NCI-H2029 treated with DMSO at 0.1 percent for 48 hours (cell line): ENCODE data around the gene PPP2R2D.
"Not testable (repeated sequence)": the region's sequence is repeated elsewhere in the genome, so short reads cannot be mapped to it uniquely, and the experiment has no call there.

Source experiments
- DNase-seq: peaks from one replicate; lab custom pipeline; 2025; lab: John Stamatoyannopoulos, UW

PPP2R2D gene

DNA sequence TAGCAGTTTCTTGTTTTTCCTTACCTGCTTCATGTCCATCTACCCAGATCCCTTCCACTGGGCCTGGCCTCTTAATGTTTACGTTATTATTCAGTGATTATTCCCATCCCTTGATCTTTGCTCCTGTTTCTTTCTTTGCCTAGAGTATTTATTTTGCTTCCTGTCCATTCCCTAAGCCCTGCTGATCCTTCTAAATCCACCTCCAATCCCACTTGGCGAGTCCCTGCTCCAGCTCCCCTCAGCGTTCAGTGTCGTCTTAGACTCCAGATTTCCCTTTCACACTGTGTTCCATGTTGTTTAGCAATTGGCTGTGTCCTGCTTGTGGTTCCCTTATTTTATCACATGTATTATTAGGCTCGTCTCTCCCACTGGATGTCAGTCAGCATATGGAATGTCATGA is 7.3 kb downstream of the PPP2R2D start:
- no peak for DNase-seq

DNA sequence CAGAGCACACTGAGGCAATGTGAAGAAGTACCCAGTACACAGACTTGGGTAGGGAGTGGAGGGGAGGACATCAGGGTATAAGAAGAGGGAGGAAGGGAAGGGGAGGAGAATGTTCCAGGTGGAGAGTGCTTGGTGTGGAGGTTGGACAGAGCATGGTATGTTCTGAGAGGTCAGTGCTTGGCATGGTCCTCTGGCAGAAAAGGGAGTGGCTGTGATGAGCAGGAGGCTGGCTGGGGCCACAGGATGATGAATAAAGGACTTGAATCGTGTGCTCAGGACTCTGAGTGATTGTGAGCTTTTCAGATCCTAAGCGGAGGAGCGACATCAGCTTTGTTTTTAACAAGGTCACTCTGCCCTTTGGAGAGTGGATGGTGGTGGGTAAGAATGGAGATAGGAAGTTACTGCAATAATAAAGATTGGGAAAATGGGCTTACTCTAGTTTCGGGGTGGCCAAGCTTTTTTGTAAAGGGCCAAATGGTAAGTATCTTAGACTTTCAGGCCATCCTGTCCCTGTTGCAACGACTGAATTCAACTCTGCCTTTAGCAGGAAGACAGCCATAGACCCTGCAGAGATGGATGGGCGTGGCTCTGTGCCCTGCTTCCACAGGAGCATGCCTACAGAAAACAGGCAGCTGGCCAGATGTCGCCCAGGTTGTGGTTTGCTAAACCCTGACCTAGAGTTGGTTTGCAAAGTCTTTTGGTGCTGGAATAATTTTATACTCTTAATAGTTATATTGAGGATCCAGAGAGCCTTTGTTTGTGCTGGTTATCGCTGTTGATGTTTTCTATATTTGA is 8.4 kb downstream of the PPP2R2D start:
- no peak for DNase-seq

DNA sequence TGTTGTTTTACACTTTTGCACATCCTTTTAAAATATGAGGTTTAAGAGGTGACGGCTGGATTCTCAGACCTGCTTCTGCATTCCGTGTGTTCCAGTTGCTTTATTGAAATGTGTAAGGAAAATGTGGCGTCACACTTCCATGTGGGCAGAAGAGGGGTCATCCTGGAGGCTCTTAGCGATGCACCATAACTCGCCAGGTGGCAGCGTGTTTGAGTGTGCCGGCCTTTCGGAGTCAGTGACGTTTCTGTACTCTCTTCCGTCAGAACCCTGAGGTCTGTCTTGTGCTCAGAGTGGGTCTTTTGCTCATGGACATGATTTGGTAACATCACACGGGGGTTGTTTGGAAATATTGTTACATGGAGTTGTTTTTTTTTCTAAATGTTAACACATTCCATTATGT is 9.1 kb downstream of the PPP2R2D start:
- no peak for DNase-seq

DNA sequence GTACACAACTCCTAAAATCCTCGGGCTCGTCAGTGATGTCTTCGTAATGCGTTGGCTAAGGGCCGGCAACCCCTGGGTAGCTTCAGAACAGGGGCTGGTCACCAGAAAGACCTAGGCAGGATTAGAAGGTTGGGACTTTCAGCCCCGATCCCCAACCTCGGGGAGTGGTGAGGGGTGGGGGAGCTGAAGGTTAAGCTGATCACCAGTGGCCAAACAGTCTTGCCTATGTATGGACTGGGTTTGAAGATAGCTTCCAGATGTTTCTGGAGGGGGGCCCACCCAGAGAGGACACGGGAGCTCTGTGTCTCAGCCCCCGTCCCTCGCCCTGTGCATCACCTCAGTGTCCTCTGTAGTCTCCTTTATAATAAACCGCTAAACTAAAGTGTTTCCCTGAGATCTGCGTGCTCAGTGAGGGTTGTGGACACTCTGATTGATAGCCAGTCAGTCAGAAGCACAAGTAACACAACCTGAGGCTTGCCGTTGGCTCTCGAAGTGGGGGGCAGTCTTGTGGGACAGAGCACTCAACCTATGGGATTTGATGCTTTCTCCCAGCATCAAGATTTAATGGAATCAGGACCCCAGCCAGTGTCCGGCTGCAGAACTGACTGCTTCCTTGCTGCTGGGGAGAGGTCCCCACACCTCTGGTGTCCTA is 10.0 kb downstream of the PPP2R2D start:
- DNase-seq = no peak

DNA sequence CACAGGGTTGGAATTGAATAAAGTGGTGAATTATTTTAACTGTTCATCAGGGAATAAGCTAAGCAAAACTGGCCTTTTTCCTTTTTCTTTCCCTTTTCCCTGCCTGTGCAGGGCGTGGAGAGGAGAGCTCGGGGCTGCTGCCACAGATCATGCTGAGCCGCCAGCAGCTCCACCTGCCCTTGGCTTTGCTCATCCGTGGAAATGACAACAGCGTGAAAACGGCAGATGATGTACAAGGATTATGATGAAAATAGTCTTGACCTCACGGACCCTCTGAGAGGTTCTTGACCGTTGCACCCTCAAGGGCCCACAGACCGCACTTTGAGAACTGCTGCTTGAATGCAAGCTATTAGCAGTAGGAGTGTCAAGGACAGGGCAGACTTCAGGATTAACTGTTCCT is 10.6 kb downstream of the PPP2R2D start:
- no peak for DNase-seq

DNA sequence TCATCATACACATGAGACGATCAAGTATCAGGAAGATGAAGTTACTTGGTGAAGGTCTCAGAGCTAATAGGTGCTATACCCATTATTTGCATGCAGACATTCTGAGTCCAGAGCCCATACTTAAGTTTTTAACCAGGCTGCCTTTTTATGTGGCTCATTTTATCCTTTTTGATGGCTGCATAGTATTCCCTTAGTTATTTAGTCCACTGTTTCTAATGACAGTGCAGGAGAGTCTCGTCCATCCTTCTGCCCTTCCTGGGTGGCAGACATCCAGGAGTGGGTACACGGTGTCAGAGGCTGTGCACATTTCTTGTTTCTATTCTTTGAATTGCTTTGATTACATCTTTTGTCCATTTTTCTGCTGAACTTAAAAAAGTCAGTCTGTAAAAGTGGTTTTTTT is 11.8 kb downstream of the PPP2R2D start:
- DNase-seq = no peak

DNA sequence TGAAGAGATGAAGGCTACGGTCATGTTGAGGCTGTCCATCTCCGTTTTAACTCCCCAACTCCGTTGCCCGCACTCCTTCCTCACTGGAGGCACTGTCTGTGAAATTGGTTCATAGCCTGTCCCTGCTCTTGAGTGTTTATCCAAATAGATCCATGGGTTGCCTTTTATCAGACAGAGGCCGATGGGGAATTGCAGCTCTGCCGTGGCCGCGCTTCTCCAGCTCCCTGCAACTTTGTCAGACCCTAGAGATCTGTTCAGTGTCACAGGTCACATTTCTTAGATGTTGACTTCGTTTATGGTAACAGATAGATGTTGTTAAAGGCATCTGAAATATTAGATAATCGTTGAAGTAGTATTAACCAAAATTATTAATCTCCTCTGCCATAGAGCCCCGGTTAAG is 14.7 kb downstream of the PPP2R2D start:
- no peak for DNase-seq

DNA sequence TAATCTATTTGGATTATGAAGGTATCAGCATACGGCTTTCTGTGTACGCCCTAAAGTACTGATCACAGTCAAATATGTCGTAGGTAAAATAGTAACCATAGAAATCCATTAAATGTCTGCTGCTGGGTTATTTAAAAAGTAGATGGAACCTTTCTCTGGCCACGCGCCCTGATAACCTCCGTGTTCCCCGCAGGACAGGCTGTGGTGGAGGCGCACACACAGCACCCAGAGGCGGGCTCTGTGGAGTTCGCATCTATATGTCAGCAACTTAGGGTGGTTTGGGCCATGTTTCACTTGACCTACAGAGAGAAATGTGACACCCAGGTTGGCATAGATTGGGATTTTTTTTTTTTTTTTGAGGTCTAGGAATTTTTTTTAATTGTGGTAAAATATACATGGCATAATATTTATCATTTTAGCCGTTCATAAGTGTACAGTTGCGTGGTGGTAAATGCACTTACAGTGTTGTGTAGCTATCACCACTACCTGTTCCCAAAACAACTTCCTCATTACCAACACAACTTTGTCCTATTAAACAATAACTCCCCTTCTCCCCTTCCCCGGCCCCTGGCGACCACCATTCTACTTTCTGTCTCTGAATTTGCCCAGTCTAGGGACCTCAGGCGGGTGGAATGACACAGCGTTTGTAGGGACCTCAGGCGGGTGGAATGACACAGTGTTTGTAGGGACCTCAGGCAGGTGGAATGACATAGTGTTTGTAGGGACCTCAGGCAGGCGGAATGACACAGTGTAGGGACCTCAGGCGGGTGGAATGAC is 15.4 kb downstream of the PPP2R2D start:
- no peak for DNase-seq

DNA sequence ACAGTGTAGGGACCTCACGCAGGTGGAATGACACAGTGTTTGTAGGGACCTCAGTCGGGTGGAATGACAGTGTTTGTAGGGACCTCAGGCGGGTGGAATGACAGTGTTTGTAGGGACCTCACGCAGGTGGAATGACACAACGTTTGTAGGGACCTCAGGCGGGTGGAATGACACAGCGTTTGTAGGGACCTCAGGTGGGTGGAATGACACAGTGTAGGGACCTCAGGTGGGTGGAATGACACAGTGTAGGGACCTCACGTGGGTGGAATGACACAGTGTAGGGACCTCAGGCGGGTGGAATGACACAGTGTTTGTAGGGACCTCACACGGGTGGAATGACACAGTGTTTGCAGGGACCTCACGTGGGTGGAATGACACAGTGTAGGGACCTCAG is 16.0 kb downstream of the PPP2R2D start:
- DNase-seq = not testable (repeated sequence)

DNA sequence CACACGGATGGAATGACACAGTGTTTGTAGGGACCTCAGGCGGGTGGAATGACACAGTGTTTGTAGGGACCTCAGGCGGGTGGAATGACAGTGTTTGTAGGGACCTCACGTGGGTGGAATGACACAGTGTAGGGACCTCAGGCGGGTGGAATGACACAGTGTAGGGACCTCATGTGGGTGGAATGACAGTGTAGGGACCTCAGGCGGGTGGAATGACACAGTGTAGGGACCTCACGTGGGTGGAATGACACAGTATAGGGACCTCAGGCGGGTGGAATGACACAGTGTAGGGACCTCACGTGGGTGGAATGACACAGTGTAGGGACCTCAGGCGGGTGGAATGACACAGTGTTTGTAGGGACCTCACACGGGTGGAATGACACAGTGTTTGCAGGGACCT is 16.7 kb downstream of the PPP2R2D start:
- not testable (repeated sequence) for DNase-seq

DNA sequence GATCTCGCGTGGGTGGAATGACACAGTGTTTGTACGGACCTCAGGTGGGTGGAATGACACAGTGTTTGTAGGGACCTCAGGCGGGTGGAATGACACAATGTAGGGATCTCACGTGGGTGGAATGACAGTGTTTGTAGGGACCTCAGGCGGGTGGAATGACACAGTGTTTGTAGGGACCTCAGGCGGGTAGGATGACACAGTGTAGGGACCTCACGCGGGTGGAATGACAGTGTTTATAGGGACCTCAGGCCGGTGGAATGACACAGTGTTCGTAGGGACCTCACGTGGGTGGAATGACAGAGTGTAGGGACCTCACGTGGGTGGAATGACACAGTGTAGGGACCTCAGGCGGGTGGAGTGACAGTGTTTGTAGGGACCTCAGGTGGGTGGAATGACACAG is 18.7 kb downstream of the PPP2R2D start:
- DNase-seq = not testable (repeated sequence)

DNA sequence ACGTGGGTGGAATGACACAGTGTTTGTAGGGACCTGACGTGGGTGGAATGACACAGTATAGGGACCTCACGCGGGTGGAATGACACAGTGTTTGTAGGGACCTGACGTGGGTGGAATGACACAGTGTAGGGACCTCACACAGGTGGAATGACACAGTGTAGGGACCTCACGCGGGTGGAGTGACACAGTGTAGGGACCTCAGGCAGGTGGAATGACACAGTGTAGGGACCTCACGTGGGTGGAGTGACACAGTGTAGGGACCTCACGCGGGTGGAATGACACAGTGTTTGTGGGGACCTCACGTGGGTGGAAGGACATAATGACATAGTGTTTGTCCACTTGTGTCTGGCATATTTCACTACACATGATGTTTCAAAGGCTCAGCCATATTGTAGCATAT is 19.3 kb downstream of the PPP2R2D start:
- DNase-seq = no peak

DNA sequence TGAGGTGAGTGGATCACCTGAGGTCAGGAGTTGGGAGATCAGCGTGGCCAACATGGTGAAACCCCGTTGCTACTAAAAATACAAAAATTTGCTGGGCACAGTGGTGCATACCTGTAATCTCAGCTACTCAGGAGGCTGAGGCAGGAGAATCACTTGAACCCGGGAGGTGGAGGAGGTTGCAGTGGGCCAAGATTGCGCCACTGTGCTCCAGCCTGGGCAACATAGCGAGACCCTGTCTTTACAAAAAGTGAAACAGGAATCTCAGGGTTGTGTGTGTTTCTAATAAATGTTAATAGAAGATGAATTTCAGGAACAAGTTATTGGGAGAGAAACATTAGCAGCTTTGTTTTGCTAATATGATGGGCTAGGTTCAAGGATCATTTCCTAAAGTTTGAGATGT is 19.9 kb downstream of the PPP2R2D start:
- no peak for DNase-seq

DNA sequence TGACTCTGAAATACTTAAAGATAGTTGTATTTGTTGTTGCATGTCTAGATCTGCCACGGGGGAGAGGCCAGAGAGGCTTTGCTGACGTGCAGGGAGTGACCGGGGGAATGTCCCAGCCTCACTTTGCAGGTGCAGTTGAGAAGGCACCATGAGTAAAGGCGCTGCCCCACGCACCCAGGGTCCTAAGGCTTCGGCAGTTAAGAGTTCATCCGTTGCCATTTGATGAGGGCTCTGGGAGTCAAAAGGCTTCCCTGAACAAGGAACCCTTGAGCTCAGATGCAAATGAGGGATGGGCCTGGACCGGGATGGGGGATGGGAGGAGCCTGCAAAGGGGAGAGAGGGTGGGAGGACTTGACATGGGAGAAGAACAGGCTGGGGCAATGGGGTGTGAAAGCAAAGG is 20.4 kb downstream of the PPP2R2D start:
- no peak for DNase-seq

DNA sequence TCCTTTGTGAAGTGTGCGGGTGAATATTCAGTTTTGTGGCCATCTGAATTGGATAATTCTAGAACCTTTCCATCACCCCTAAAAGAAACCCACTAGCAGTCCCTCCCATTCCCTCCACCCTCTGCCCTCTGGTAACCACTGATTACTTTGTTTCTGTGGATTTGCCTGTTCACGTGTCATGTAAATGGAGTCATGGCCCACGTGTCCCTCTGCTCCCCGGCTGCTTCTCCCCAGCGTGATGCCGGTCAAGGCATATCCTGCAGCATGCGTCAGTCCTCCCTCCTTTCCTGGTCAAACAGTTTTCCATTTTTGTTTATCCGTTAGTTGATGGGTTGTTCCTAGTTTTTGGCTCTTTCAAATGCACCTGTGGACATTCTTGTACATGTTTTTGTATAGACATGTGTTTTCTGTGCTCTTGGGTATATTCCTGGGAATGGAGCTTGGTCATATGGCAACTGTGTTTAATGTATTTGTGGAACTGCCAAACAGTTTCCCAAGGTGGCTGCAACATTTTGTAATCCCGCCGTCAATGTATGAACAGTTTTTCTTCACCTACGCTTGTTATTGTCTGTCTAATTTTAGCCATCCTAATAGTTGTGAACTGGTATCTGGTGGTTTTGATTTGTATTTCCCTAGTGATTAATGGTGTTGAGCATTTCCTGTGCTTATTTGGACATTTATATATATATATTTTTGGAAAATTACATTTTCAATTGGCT is 22.4 kb downstream of the PPP2R2D start:
- no peak for DNase-seq

DNA sequence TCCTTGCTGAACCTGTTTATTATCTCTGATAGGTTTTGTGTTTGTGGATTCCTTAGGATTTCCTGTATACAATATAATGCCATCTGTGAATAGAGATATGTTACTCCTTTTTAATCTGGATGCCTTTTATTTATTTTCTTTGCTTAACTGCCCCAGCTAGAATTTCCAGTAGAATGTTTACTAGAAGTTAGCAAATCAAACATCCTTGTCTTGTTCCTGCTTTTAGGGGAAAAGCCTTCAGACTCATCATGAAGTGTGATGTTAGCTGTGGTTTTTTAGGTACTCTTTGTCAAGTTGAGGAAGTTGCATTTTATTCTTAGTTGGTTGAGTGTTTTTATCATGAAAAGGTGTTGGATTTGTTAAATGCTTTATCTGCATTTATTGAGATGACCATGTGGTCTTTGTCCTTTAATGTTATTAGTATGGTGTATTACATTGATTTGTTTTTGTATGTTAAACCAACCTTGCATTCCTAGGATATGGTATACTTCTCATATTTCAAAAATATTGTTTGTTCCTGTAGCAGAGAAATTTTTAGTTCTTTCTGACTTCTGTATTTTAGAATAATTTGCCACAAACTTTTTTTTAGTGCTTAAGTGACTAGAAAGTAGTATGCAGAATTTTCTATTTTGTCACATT is 24.3 kb downstream of the PPP2R2D start:
- DNase-seq = no peak

DNA sequence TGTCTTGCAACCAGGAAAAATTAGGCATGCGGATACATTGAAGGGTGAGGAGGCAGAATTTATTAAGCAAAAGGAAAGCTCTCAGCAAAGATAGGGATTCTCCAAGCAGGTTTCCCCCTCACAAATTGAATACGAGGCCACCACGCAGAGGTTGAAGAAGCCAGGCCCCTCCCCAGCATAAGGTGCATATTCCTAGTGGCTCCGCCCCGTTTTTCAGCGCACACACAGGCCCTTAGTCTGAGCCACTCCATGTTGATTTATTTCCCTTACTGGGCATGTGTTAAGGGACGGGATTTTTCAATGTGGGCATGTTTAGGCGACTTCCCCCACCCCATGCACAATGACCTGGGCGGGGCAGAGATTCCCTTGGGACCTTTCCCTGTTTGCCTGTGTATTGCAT is 24.9 kb downstream of the PPP2R2D start:
- no peak for DNase-seq

DNA sequence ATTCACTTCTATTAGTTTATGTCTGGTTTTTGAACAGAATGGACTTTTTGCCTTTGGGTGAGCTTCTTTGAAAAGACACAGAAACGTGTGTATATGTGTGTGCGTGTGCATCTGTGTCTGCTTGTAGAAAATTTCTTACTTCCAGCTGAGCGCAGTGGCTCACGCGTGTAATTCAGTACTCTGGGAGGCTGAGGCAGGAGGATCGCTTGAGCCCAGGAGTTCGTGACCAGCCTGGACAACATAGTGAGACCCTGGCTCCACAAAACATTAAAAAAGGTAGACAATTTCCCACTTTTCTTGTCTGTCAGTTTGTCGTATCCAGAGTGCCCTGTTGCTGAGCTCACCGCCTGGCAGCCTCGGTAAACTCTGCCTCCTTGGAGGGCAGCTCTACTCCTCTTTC is 25.4 kb downstream of the PPP2R2D start:
- no peak for DNase-seq

DNA sequence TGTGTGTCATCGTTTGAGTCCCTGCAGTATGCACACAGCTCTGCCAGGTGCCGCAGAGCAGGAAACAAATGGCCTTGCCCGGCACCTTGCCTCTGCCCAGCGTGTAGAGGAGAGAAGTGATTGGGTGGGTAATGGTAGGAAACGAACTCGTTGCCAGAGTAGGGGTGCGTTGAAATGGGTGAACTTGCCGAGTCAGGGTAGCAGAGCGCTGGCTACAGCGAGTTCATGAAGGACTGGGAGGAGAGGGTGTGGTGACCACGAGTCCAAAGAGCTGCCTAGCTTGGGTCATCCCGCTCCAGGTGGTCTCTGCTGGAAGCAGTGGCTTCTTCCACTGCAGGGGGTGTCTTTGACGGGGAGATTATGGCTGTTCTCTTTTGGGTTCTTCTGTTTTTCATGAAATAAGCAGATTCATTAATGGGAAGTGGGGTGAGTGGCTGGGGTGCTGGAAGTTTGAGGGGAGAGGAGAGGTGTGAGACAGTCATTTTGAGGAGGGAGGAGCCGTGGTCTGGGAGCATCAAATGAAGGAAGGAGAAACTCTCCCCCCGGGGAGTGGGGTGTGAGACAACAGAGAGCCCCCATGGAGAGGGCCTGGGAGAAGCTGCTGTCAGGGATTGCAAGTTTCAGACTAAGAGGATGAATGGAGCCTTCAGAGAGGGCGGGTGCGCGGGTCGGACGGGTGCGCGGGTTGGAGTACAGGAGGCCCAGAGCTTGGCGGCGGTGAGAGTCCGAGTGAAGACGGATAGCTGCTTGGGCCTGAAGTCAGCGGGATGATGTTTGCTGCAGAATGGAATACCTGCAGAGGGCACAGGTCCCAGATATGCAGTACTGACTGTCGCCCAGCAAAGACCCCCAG is 26.2 kb downstream of the PPP2R2D start:
- no peak for DNase-seq

DNA sequence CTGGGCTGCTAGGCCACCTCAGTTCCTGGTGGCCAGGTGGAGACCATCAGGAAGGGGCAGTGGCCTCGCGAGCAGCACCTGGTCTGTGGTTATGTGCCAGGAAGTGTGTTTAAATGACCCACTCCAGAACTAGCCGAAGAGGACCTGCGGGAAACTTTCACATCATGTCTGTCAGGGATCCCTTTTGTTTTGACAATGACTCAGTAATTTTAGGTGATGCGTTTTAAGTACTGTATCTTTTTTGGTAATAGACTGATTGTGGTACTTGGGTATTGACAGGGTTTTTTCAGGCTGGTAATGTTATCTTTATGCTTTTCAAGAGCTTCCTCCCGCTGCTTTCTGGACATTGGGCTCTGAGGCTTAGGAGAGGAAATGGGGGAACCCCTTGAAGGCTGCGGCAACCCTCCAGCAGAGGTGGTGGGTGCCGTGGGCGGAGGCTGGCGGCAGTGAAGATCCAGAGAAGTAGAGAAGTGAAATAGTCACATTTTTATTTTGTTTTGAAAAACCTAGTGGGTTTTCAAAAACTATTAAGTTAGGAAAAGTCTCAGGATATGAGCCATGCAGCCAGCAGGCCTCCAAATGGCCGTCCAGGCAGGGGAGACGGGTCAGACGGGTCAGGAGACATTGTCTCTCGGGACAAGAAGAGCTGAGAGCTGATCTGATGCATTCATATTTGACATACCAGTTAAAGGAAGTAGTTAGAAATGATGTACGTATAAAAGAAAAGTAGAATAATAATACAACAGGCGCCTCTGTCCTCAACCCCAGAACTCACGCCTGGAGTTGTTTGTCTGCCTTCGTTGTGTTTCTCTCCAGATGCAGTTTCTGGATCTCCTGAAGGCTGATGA is 27.7 kb downstream of the PPP2R2D start:
- DNase-seq = no peak
